Stimulated activated CD8-positive, alpha-beta memory T cell treated with anti-CD3 and anti-CD28 coated beads, Interleukin-12 subunit alpha, Interleukin-12 subunit beta, amount 100 ng/mL, for 1 hour (primary cell): ENCODE results near the gene CTRL.
"Not testable (repeated sequence)": the region's sequence is repeated elsewhere in the genome, so short reads cannot be mapped to it uniquely, and the experiment has no call there.

Experiments
- DNase-seq: peaks from one replicate; pipeline ENCODE4 v3.0.0-alpha.2; 2020; ENCODE audit warnings: low read depth

Gene CTRL

DNA sequence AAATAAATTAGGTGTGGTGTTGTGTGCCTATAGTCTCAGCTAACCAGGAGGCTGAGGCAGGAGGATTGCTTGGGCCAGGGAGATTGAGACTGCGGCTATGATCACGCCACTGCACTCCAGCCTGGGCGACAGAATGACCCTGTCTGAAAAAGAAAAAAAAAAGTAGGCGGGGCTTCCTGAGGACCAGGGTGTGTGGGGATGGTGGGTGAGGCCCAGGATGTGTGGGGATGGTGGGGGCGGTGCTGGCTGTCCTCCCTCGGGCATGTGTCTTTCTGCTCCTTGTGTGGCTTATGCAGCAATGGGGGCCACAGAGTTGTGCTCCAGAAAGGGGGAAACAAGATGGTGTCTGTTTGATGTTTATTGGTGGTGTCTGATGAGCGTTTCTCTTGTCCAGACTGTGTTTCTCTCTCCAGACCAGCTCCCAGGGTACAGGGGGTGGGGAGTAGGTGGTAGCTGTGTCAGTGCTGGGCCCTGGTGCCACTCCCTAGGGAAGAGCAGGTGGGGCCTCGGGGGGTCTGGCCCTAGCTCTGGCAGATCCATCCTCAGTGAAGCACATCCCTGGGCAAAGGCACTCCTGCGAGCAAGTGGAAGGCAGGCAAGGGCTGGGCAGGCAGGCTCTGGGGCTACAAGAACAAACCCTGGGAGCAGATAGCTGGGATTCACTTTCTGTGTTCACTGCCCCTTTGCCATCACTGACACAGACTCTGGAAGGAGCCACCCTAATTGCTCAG, 10.0 kb upstream of the CTRL start:
- no peak for DNase-seq

DNA sequence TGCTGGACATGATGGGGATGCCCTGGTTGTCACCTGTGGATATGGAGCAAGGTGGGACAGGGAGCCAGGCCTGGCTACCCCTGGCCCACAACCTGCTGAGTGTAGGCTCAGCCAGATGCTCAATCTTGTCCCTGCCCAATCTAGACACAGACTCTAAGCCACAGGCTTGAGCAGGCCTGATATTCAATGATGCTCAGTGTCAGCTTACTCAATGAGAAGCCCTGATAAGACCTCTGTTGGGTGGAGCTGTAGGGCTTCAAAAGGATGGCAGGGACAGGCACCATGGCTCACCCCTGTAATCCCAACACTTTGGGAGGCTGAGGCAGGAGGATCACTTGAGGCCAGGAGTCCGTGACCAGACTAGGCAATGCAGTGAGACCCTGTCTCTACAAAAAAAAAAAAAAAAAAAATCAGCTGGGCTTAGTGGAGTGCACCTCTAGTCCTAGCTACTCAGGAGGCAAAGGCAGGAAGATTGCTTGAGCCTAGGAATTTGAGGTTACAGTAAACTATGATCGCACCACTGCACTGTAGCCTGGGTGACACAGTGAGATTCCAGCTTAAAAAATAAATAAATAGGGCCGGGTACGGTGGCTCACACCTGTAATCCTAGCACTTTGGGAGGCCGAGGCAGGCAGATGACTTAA, 8.9 kb upstream of the CTRL start:
- no peak for DNase-seq

DNA sequence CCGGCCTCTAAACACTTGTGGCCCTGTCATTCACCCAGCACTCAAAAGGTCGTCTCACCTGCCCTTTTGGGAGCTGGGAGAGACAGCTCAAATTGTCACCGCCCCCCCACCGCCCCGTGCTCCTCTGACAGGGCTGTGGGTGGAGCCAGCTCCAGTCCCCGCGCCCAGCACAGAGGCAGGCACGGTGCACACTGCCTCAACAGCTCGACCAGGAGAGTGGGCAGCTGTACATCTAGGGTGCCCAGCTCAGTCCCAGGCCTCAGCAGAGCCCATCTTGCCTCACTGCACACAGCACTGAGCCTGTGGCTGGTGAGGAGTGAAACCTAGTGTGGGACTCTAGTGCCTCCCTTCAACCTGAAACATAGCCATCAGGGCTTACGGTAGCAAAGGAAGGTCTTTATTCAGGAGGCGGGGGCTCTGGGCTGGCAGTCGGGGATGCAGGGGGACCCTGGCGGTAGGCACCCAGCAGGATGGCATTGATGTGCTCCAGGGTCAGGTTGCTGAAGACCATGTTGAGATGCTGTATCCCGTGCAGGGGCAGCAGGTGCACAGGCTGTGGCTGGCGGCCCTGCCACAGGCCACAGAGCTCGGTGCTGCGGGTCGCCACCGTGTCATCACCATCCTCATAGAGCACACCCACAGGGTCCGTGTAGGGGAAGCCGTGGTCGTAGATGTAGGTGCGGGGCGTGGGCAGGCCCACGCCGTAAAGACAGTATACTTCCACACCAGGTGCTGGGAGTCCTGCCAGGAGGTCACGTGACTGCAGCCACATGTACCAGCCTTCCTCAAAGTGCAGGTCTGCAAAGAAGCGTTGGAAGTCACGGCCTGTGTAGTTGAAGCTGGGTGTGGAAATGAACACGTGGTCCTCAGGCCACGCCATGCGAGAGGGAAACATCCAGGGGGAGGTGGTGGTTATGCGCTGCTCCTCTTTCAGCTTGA, 8.1 kb upstream of the CTRL start:
- DNase-seq = no peak

DNA sequence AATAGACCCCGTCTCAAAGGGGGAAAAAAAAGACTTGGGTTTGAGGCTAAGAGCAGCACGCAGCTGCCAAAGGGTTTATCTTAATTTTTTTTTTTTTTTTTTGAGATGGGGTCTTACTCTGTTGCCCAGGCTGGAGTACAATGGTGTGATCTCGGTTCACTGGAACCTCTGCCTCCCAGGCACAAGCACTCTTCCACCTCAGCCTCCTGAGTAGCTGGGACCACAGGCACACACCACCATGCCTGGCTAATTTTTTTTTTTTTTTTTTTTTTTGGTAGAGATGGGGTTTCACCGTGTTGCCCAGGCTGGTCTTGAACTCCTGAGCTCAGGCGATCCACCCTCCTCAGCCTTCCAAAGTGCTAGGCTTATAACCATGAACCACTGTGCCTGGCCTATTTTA, 6.1 kb upstream of the CTRL start:
- DNase-seq = not testable (repeated sequence)

DNA sequence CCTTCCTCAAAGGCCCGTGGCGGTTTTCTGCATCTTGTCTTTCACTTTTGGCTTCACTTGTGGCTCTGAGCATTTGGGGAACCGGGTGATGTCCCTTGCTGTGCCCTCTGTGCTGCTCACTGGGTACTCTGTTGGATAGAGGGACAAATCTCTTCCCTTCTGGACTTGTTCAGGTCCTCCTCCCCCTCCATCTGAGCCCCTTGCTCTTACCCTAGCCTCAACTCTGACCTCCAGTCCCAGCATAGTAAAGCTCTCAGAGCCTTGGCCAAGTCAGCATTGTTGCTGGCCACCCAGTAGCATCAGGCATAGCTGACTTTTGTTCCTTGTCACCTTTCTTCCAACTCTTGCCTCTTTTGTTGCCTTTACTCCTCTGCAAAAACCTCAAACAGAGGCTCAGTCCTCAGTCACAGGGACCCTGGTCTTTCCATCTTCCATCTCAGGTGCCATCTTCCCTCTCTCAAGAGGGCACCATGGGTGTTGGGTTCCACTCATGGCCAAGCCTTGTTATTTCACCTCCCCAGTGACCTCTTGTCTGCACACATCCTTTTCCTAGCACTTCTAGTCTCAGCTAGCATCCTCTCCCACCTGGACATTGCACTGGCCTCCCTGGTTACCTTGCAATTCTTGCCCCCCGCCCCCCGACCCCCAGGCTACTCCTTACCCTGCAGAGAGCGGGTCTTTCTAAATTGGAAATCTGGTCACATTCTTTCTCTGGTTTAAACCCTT, 5.4 kb upstream of the CTRL start:
- DNase-seq = peak; percentile 61

DNA sequence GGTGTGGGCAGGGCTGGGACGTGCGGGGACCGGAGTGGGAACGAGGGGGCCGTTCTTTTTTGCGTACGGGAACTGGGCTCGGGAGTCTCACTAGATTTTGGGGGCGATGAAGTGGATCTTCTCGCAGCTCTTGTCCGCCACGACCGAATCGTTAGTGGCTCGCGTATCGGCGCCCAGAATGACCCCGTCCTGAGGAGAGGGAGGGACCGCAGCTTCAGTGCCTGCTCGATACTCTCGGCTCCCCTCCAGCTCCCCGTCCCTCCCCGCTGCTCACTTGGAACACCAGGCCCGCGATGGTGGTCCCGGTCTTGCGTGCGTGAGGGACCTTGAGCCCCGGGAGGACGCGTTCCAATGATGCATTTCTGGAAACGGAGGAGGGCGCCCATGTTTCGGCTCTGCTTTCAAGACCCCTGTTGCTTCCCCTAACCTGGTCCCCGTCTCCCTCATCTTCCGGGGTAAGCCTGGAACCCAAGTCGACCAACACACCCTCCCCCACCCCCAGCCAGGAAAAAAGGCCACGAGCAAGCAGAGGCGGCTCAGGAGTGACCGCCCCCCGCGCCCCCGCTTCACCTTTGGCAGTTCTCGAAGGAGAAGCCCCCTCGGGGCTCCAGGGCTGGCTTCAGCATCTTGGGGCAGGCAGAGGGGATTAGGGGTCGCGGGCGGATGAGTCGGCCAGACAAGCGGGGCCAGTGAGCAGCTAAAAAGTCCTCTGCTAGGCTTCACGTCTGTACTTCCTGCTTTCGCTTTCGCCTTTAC, 4.6 kb upstream of the CTRL start, which contains the start of gene PSMB10:
Gene PSMB10 (minus strand): TSS at position 727 of the 756 bp plus-strand sequence. CDS start 101 bp downstream, at position 626.
- peak; percentile 19 for DNase-seq

DNA sequence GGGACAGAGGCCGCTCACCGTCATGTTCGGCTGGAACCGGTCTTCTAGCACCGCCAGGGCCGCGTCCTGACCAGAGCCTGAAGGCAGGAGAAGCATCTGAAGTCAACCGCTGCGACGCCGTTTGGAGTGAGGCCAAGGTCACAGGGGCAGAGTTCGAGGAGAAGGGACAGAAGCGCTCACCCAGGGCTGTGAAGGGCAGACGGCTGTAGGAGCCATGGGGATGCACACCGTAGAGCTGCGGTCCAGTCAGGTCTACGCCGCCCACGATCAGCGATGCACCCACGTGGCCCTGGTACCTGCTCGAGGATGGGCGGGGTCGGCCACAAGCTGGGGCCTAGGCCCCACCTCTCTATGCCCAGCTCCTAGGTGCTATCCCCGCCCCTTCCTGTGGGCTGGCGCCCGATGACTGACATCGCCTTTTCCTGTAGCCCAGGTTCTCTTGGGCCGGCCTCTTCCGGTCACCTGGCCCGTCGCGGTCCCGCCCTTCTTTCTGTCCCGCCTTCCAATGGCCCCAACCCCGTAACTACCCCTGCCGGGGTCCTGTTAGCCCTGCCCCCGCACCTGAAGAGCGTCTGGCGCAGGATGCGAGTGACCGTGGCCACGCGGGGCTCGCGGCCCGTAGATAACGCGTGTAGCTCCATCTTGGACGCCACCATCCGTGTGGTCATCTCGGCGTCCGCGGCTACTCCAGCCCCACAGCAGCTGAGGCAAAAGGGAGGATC, 3.9 kb upstream of the CTRL start:
- DNase-seq = peak; percentile 86

DNA sequence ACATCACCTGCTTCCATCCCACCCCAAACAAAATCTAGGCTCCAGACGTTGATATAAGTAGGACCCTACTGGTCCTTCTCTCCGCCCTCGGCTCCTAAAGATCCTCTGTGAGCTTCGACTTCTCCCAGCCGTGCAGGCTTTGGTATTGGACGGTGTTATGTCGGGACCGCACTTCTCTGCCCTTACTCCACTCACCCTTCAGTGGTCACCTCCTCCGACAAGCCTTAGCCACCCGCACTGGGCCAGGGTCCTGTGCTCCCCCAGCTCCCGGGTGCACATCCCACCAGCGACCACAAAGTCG, 3.4 kb upstream of the CTRL start:
- DNase-seq = no peak

DNA sequence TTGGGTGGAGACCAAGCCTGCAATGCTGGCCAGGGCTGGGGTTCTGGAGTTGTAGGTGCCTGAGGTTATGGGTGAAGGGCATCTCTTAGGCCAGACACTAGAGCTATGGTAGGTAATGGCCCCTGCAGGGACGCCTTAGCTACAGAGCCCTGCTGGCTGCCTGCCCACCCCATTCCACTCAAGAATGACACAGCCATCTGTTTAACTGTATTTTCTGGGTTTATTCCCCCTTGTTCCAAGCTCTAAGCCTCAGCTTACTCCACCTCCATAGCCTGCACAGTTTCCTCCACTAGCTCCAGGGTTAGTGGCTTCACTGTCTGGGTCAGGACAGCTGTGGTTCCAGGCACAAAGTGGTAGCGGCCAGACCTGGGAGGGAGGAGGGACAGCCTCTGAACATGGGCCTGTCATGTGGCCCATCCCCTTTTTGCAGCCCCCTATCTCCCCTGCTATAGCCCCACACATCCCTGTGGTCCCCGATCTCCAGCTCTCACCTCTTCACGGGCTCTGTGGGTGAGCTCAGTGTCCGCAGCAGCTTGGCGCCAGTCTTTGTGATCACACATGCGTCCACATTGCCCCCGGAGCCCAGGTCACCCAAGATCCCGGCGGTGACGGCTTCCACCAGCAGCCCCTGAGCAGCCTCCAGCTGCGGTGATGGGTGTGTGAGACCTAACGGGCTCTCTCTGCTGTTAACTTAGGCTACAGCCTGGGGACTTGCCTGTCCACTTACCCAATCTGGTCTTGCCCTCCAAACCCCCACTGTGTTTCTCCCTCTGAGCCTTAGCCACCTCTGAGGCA, 2.8 kb upstream of the CTRL start:
- DNase-seq = no peak

DNA sequence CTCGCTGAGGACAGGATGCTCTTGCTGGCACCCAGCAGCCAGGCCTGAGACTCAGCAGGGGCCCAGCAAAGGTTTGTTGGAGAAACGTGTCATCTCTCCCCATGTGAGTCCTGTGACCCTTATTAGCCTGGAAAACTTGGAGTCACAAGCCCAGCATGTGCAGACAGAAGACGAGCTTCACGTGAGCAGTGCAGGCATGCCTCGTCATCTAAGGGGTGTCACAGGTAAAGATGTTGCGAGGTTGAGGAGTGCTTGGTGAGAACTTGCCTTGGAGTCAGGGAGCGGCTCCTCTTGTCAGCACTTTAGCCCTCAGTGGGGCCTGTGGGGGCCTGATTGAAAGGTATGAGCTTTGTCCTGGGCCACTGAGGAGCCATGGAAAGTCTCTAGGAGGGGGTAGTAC, 2.1 kb upstream of the CTRL start:
- no peak for DNase-seq

DNA sequence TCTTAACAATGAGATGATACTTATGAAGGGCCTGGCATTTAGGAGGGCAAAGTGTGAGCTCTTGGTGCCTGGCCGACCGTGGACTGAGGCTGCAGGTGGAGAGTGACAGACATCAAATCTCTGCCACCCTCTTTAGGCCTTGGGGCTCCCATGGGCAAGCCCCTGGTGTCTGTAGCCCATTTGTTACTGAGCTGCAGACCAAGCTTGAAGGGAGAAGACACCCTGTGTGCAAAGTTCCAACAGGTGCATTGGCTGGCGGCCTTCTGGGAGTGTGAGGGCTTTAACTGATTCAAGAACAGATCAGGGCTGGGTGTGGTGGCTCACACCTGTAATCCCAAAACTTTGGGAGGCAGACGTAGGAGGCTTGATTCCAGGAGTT, 789 bp upstream of the CTRL start:
- no peak for DNase-seq

DNA sequence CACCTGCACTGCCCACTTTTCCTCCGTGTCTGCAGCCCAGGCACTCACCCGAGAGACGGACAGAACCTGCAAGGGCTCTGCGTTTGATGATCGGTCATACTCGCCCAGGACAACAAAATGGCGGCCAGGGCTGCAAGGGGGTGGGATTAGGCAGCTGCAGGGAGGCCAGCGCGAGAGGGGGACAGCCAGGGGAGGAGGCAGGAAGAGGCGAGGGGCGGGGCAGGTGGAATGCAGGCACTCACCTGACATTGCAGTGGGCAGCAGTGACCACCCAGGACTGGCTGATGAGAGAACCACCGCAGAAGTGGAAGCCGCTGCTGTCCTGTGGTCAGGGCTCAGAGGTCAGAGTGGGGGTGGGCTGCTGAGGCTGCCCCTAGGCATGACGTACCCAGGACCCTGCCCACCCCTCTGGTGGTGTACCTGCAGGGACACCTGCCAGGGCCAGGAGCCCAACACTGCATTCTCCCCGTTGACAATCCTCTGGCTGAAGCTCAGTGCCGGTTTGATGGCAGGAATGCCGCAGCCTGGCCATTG, 917 bp downstream of the CTRL start:
- no peak for DNase-seq

DNA sequence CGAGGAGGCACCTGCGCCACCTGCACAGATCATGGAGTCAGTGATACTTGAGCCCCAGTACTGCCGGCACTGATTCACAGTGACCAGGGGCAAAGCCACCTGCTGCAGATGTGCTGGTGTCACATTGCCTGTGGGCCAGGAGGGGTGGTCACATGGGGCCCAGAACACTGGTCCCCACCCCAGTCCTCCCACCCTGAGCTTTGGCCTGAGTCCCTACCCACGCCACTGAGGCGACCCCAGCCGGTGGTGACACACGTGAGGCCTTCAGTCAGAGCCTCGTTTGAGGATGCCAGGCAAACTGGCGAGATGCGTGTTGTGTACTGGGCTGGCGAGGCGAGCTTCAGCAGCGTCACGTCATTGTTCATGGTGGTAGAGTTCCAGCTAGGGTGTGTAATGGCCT, 1.5 kb downstream of the CTRL start:
- no peak for DNase-seq

DNA sequence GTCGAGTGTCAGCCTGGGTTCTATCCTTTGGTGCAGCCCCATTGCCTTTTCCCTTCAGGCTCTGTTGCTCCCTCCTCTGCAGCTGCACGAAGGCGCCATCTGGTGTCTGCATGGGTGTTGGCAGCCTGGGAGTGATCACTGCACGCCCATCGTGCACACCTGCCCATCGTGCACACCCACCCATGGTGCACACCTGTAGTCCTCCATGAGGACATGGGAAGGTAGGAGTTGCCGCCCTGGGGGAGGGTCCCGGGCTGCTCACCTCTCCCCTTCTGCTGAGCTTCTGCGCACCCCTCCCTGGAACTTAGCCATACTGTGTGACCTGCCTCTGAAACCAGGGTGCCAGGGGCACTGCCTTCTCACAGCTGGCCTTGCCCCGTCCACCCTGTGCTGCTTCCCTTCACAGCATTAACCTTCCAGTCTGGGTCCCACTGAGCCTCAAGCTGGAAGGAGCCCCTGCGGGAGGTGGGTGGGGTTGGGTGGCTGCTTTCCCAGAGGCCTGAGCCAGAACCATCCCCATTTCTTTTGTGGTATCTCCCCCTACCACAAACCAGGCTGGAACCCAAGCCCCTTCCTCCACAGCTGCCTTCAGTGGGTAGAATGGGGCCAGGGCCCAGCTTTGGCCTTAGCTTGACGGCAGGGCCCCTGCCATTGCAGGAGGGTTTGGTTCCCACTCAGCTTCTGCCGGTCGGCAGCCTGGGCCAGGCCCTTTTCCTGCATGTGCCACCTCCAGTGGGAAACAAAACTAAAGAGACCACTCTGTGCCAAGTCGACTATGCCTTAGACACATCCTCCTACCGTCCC, 2.9 kb downstream of the CTRL start:
- peak; percentile 60 for DNase-seq

DNA sequence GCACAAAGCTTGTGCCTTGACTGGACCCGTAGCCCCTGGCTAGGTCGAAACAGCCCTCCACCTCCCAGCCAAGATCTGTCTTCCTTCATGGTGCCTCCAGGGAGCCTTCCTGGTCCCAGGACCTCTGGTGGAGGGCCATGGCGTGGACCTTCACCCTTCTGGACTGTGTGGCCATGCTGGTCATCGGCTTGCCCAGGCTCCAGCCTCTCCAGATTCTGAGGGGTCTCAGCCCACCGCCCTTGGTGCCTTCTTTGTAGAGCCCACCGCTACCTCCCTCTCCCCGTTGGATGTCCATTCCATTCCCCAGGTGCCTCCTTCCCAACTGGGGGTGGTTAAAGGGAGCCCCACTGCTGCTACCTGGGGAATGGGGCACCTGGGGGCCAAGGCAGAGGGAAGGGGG, 3.5 kb downstream of the CTRL start:
- no peak for DNase-seq

DNA sequence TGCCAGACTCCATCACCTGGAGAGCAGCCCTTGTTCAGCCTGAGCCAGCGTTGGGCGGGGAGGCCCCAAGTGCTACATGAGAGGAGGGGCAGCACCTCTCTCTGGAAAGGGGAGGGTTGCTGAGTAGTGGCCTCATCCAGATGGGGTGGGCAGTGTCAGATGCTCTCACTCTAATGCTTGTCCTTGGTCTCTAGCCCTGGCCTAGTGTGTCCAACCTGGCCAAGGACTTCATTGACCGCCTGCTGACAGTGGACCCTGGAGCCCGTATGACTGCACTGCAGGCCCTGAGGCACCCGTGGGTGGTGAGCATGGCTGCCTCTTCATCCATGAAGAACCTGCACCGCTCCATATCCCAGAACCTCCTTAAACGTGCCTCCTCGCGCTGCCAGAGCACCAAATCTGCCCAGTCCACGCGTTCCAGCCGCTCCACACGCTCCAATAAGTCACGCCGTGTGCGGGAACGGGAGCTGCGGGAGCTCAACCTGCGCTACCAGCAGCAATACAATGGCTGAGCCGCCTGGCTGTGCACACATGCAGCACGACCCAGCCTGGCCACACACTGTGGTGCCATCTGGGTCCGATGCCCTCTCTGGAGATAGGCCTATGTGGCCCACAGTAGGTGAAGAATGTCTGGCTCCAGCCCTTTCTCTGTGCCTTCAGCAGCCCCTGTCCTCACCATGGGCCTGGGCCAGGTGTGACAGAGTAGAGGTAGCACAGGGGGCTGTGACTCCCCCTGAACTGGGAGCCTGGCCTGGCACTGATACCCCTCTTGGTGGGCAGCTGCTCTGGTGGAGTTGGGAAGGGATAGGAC, 4.3 kb downstream of the CTRL start:
- DNase-seq = no peak

DNA sequence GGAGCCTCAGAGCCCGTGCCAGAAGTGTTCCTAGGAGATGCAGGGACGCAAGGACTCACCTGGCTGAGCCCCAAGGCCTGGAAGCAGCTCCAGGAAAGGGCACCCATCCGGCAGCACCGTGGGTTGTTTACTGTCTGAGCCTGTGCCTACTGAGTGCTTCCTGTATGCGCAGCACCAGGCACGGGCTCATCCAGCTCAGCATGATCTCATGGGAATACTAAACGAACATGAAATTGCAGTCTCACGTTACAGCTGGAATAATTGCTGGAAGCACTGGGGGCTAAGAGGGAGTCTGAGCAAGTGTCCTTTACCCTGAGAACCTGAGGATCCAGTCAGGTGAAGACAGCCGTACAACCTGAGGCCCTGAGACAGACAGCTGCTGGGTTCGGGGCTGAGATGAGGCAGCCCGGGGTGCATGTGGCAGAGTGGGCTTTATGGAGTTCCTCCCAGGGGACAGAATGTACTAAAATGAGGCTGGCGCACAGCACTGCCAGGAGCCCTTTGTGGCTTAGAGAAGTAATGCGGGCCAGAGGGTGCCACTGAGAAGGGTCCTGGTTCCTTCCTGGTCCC, 5.4 kb downstream of the CTRL start:
- no peak for DNase-seq
